Stimulated activated CD4-positive, alpha-beta T cell treated with anti-CD3 and anti-CD28 coated beads, Interleukin-2, amount 100 ng/mL, for 48 hours (primary cell): Measurements from ENCODE around the gene MTCH1.
A peak's percentile ranks its signal among the peaks of the same experiment; 100 is the strongest.
"Not testable (repeated sequence)": the region's sequence is repeated elsewhere in the genome, so short reads cannot be mapped to it uniquely, and the experiment has no call there.

Experiments used
- DNase-seq, 2 donors: peaks; one replicate each; pipeline ENCODE4 v3.0.0-alpha.2; 2020

Gene MTCH1

GRCh38 chr6:36969240-36969691 is 16.7 kb downstream of the MTCH1 start:
- no peak for DNase-seq

- no peak for DNase-seq
These were observed 17.6 kb downstream of the MTCH1 start for GRCh38 chr6:36968266-36968977.

DNA sequence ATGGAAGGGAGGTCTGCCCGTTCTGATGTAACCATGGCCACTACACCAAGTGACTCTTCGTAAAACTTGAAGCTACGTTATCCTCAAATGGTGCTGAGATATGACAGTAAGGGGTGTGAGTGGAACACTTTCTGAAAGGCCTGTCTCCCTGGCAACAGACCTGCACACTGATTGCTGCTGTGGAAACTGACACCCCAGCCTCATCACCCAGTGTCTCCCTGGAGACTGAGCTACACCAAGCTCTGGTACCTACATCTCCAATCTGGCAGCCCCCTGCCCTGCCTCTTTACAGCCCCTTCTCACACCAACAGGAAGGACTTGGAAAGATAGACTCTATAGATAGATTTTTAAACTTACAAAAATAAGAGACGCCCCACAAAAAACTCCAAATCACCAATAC is 18.2 kb downstream of the MTCH1 start:
- DNase-seq = no peak

- no peak for DNase-seq
These were observed 18.7 kb downstream of the MTCH1 start for GRCh38 chr6:36967301-36967700.

- DNase-seq = no peak
These were observed 21.1 kb downstream of the MTCH1 start for GRCh38 chr6:36964908-36965307.

DNA sequence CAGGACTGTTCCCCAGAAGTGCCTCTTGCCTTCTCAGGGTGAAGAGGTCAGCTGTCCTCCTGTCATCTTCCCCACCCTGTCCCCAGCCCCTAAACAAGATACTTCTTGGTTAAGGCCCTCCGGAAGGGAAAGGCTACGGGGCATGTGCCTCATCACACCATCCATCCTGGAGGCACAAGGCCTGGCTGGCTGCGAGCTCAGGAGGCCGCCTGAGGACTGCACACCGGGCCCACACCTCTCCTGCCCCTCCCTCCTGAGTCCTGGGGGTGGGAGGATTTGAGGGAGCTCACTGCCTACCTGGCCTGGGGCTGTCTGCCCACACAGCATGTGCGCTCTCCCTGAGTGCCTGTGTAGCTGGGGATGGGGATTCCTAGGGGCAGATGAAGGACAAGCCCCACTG is 21.6 kb downstream of the MTCH1 start:
- DNase-seq = no peak

GRCh38 chr6:36963451-36964290 is 22.3 kb downstream of the MTCH1 start:
- no peak for DNase-seq

DNA sequence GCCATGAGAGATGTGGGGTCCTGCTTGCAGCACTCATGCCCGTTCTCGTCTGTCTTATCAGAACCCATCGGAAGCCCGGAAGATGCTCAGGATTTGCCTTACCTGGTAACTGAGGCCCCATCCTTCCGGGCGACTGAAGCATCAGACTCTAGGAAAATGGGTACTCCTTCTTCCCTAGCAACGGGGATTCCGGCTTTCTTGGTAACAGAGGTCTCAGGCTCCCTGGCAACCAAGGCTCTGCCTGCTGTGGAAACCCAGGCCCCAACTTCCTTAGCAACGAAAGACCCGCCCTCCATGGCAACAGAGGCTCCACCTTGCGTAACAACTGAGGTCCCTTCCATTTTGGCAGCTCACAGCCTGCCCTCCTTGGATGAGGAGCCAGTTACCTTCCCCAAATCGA is 23.1 kb downstream of the MTCH1 start:
- DNase-seq = peak; percentile 69 to 70

DNA sequence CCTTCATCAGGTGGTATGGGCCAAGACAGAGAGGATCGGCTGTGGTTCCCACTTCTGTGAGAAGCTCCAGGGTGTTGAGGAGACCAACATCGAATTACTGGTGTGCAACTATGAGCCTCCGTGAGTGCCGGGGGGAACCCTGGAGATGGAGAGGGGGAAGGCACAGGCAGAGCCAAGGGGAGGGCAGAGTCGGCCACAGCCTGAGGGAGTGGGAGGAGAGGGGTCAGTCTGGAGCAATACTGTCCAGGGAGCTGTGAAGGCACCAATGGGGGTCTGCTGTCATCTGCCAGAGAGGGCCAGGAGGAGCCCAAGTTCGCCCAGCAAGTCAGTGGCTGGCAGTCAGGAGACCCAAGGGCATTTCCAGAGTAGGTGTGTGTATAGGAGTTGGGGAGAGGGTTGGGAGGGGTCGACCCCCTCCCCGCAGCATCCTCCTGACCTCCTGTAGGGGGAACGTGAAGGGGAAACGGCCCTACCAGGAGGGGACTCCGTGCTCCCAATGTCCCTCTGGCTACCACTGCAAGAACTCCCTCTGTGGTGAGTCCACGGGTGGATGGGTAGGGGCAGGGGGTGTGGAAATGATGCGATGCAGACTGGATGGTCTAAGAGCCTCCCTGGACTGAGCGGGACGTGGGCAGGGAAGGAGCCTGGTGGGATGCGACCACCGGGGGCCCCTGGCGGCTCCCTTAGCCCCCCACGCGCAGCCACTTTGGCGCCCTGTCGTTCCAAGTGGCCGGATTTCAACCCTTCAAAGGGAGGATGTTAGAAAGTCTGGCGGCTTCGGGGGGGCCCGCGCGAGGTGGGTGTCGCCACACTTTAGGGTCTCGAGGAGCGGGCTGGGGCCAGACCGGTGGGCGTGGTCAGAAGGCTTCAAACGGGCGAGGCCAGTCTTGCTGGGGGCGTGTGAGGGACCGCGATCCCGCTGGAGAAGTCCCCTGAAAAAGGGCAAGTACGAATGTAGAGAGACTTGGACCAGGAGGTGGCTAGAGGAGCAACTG is 24.3 kb downstream of the MTCH1 start:
- DNase-seq = no peak

- no peak for DNase-seq
These were observed 26.3 kb downstream of the MTCH1 start for GRCh38 chr6:36959555-36960250.

GRCh38 chr6:36958775-36959554 is 27.0 kb downstream of the MTCH1 start:
- no peak for DNase-seq

DNA sequence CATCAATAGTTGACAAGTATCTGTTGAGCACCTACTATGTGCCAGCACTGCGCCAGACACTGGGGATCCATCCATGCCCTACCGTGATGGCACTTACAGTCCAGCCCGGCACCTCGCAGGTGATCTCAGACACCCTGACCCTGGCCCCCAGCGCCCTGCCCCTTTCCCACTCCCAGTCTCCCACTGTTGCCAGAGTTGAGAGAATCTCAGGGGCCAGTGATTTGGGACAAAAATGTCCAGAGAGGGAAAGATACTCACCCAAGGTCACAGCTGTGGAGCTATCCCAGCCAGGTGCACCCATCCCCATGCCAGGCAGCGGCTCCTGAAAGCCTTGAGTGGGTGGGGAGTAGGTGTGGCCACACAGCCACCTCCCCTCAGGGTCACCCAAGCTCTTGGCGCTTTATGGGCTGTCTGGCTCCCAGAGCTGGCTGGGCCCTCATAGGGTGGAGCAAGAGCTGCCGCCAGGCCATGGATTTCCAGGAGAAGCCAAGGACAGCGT is 28.2 kb downstream of the MTCH1 start:
- no peak for DNase-seq

DNA sequence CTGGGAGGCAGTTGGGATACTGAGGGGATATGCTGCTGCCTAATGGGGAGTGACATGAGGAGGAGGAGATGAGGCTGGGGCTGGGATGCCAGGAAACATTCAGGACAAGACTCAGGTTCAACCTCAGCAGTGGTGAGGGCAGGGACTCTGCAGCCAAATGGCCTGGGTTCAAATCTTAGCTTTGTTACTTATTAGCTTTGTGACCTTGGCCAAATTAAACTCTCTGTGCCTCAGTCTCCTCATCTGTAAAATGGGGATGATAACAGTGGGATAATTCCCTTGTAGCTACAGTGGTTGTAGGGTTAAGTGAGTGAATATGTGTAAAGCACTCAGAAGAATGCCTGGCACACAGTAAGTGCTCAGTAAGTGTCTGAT is 29.6 kb downstream of the MTCH1 start:
- no peak for DNase-seq

DNA sequence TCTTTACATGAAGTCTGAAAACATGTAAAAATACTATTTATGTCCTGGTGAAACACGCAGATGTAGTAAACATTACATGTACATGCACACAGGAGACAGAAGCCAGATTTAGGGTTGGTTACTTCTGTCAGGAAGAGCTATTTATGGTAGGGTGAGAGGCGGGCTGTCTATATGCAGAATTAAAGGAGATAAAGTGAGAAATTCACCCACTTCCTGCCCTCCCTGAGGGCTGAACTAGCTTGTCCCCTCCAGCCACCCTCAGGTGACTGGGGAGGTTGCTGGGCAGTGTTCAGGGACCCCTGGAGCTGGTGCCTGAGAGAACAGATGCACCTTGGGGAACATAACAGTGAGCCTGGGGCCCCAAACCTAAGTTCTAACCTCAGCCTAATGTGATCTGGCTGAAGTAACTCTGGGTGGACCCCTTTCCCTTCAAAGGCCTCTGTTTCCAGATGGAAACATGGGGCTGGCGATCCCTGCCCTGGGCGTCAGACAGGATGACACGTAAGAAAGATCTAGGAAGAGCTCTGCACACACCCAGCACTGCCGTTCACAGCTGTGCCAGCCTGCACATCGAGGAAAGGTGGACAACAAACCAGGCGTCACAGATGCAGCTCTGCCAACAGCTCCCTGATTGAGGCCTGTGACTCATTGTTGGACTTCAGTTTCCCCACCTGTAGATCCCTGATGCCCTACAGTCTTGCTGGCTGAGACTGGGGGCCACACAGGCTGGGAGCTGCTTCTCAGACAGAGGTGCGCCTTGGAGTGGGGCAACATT is 30.1 kb downstream of the MTCH1 start:
- no peak for DNase-seq

DNA sequence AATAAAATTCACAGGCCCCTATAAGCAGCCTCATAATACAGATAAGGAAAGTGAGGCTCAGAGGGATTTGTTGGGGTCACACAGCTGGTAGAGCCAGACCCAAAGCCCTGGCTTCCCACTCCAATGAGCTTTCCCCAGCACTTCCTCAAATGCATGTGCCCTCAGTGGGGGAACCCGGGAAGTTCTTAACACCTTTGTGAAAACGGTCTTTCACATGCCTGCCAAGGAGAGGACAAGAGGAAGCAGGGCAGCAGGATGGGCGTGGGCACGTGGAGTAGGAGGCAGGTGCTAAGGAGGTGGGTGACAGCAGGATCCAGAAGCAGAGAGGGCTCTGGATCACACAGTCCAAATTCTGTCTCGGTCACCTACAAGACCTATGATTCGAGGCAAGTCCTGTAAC is 30.9 kb downstream of the MTCH1 start:
- no peak for DNase-seq

DNA sequence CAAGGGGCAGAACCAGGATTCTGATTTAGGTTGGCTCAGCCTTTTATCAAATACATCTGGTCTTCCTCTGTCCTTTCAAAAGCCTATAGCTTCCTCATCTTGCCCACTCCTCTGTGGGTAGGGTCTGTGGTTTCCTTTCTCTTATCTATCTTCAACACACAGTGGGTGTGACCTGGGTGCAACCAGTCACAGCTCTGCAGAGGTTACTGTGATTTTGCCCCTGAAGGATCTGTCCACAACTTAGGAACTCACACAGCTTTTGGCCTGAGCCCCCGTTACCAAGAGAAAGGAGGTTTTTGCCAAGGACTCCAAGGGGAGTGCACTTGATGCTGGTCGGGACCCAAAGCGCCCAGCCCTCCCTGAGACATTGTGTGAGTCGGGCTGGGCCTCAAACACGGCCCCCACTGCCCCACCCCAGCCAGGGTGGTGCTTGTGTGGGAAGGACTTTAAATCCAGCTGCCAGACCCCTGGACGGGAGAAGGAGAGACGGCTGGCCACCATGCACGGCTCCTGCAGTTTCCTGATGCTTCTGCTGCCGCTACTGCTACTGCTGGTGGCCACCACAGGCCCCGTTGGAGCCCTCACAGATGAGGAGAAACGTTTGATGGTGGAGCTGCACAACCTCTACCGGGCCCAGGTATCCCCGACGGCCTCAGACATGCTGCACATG is 31.6 kb downstream of the MTCH1 start, which contains the start of gene PI16:
PI16 (plus strand) TSS at position 477 of the 670 bp plus-strand sequence; CDS start at position 500, 23 bp downstream.
- DNase-seq = no peak

DNA sequence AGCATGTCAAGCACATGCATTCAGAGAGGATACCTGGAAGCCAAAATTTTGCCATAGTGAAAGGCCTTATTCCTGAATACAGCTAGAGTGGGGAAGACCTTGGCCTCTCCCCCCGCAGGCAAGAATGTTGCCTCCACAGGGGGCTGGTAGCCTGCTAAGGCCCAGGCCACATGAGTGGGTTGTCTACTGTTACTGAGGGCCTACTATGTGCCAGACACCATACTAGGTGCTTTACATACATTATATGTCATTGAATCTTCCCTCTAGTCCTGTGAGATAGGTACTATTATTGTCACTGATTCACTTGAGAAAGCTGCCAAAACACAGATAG is 32.1 kb downstream of the MTCH1 start:
- DNase-seq = no peak

GRCh38 chr6:36949636-36950035 is 36.4 kb downstream of the MTCH1 start:
- DNase-seq = no peak

DNA sequence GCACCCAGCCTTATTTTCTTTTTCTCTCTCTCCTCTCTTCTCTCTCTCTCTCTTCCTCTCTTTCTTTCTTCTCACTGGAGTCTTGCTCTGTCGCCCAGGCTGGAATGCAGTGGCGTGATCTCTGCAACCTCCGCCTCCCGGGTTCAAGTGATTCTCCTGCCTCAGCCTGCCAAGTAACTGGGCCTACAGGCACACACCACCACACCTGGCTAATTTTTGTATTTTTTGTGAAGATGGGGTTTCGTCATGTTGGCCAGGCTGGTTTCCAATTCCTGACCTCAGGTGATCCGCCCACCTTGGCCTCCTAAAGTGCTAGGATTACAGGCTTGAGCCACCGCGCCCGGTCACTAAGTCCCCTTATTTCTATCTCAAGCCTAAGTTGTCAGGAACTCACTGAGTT is 36.9 kb downstream of the MTCH1 start:
- DNase-seq = not testable (repeated sequence)
